K562 (cell line): ENCODE results near the gene SLC26A5. TPM values are rescaled to one million over a fixed set of nuclear protein-coding genes. Genes with fewer than 3 reads are reported as not detected.

ENCODE experiments used
- ARID1B ChIP-seq: fragments of 450-650 bp; IDR thresholded peaks from 2 replicates; pipeline ENCODE4 v1.6.1; 2016; ENCODE audit warnings: antibody characterized with exemption, mild to moderate bottlenecking, inconsistent platforms
- RB1 ChIP-seq: fragments of 450-650 bp; IDR thresholded peaks from 2 replicates; pipeline ENCODE4 v1.6.1; 2017; ENCODE audit warnings: low read depth, mild to moderate bottlenecking
- SOX6 ChIP-seq: fragments of 450-650 bp; IDR thresholded peaks from 2 replicates; pipeline ENCODE4 v1.6.1; 2014; ENCODE audit warnings: mild to moderate bottlenecking
- SRSF9 ChIP-seq: fragments of 200-400 bp; formaldehyde crosslinking; IDR thresholded peaks from 2 replicates; pipeline ENCODE4 v1.6.1; 2017; ENCODE audit warnings: low read depth, low read length, borderline replicate concordance
- ZNF239 ChIP-seq: fragments of 250-450 bp; sonication (Bioruptor Pico); IDR thresholded peaks from 2 replicates; pipeline ENCODE4 v1.4.0; 2020; ENCODE audit warnings: mild to moderate bottlenecking
- ZNF785 ChIP-seq: fragments of 250-450 bp; sonication (Bioruptor Pico); IDR thresholded peaks from 2 replicates; pipeline ENCODE4 v1.4.0; 2020; ENCODE audit warnings: mild to moderate bottlenecking
- polyA plus RNA-seq, 8 experiments: library from polyadenylated mRNA; depleted of rRNA in 4 of 8; stranded (reverse) in 5 of 8; unstranded in 3 of 8; fragments of >200 nt; fragmentation: Nextera tagmentation in 2 of 8; fragmentation: Illumina TruSeq in 1 of 8; extraction: Ambion mirVana in 2 of 8; extraction: Trizol in 1 of 8; gene quantifications; 2 replicates each; pipeline versions ENCODE4 v1.2.1 to v1.2.3, GENCODE V29; 2011 to 2014; ENCODE audit warnings: inconsistent platforms in 1 of 8, missing spikeins in 1 of 8
- total RNA-seq, 7 experiments: library from RNA; depleted of rRNA in 6 of 7; stranded (reverse); fragments of >200 nt in 6 of 7; fragmentation: Illumina TruSeq in 2 of 7; extraction: Trizol in 2 of 7; gene quantifications; 2 replicates each; pipeline versions ENCODE4 v1.2.1 to v1.2.3, GENCODE V29; 2011 to 2021; ENCODE audit warnings: low replicate concordance in 1 of 7
- TF ChIP-seq, protein P1 (sequence below), 2 experiments: fragments of 250-450 bp in 1 of 2; fragments of 450-650 bp in 1 of 2; sonication (Bioruptor Pico) in 1 of 2; IDR thresholded peaks; 2 replicates each; pipeline versions ENCODE4 v1.6.1 to v1.8.0; 2016 to 2021; ENCODE audit warnings: mild to moderate bottlenecking in 2 of 2, moderate library complexity in 2 of 2, missing compliant biosample characterization in 1 of 2, missing genetic modification characterization in 1 of 2
- TF ChIP-seq, protein P2 (sequence below): fragments of 250-450 bp; sonication (Bioruptor Pico); IDR thresholded peaks from 2 replicates; pipeline ENCODE4 v1.8.0; 2022; ENCODE audit warnings: inconsistent platforms, mild to moderate bottlenecking, moderate library complexity, borderline replicate concordance
- TF ChIP-seq, protein P3 (sequence below), 2 experiments: IDR thresholded peaks; 2 replicates each; pipeline ENCODE4 v1.6.1; 2012; ENCODE audit warnings: improper control_type of control experiment in 2 of 2, low read depth in 2 of 2, low read length in 2 of 2, borderline replicate concordance in 1 of 2
- TF ChIP-seq, protein P4 (sequence below): fragments of 450-650 bp; formaldehyde crosslinking; IDR thresholded peaks from 2 replicates; pipeline ENCODE4 v1.4.0; 2022; ENCODE audit warnings: mild to moderate bottlenecking, moderate library complexity
- TF ChIP-seq, protein P5 (sequence below): fragments of 250-450 bp; sonication (Bioruptor Pico); IDR thresholded peaks from 2 replicates; pipeline ENCODE4 v1.5.0; 2020; ENCODE audit warnings: mild to moderate bottlenecking

The SLC26A5 gene
- total and polyA plus RNA-seq, 9 of the 15 experiments (the other 6 are each of a cell fraction or from before 2014, with no cell fraction given) = not detected

DNA sequence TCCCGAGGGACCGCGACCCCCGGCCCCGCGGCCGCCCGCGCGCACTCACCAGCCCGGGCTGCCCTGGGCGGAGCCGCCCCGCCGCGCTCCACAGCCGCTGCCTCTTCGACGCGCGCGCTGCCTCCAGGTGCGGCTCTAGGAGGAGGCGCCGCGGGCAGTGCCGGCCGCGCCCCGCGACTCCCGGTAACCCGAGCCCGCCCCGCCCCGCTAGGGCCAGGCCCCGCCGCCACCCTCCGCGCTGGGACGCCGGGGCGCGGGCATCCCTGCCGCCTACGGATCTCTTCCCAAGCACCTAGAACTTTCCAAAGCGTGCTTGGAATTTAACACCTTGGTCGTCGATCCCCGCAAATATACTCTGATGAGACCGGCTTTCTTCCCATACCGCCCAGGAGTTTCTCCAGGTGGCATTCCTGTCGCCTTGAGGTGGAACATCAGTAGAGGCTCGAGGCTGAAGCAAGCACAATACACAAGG is at the start of gene SLC26A5 (continued):
- TF ChIP-seq, protein P1, sequence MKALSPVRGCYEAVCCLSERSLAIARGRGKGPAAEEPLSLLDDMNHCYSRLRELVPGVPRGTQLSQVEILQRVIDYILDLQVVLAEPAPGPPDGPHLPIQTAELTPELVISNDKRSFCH (CRISPR knock-in tag; IDR thresholded peaks at IDR 0.05) = no peak
- TF ChIP-seq, protein P1 (tag; IDR thresholded peaks at IDR 0.05) = no peak
- TF ChIP-seq SRSF9 = no peak
- no peak for TF ChIP-seq ZNF239 (CRISPR knock-in tag)
- no peak for TF ChIP-seq ARID1B
- TF ChIP-seq SOX6 = no peak
- TF ChIP-seq, protein P2, sequence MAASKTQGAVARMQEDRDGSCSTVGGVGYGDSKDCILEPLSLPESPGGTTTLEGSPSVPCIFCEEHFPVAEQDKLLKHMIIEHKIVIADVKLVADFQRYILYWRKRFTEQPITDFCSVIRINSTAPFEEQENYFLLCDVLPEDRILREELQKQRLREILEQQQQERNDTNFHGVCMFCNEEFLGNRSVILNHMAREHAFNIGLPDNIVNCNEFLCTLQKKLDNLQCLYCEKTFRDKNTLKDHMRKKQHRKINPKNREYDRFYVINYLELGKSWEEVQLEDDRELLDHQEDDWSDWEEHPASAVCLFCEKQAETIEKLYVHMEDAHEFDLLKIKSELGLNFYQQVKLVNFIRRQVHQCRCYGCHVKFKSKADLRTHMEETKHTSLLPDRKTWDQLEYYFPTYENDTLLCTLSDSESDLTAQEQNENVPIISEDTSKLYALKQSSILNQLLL (CRISPR knock-in tag) = no peak
- TF ChIP-seq, protein P3, sequence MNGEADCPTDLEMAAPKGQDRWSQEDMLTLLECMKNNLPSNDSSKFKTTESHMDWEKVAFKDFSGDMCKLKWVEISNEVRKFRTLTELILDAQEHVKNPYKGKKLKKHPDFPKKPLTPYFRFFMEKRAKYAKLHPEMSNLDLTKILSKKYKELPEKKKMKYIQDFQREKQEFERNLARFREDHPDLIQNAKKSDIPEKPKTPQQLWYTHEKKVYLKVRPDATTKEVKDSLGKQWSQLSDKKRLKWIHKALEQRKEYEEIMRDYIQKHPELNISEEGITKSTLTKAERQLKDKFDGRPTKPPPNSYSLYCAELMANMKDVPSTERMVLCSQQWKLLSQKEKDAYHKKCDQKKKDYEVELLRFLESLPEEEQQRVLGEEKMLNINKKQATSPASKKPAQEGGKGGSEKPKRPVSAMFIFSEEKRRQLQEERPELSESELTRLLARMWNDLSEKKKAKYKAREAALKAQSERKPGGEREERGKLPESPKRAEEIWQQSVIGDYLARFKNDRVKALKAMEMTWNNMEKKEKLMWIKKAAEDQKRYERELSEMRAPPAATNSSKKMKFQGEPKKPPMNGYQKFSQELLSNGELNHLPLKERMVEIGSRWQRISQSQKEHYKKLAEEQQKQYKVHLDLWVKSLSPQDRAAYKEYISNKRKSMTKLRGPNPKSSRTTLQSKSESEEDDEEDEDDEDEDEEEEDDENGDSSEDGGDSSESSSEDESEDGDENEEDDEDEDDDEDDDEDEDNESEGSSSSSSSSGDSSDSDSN (IDR thresholded peaks at IDR 0.05; ENCODE audit: borderline replicate concordance in 1 of 2, low read depth in 2 of 2, low read length in 2 of 2) = peak; percentile 52 to 67; a peak in 2 of 4 replicates
- peak; percentile 56; the same call in 1 of the 2 replicates for TF ChIP-seq RB1
- TF ChIP-seq, protein P4, sequence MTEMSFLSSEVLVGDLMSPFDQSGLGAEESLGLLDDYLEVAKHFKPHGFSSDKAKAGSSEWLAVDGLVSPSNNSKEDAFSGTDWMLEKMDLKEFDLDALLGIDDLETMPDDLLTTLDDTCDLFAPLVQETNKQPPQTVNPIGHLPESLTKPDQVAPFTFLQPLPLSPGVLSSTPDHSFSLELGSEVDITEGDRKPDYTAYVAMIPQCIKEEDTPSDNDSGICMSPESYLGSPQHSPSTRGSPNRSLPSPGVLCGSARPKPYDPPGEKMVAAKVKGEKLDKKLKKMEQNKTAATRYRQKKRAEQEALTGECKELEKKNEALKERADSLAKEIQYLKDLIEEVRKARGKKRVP (CRISPR knock-in tag) = no peak
- TF ChIP-seq, protein P5, sequence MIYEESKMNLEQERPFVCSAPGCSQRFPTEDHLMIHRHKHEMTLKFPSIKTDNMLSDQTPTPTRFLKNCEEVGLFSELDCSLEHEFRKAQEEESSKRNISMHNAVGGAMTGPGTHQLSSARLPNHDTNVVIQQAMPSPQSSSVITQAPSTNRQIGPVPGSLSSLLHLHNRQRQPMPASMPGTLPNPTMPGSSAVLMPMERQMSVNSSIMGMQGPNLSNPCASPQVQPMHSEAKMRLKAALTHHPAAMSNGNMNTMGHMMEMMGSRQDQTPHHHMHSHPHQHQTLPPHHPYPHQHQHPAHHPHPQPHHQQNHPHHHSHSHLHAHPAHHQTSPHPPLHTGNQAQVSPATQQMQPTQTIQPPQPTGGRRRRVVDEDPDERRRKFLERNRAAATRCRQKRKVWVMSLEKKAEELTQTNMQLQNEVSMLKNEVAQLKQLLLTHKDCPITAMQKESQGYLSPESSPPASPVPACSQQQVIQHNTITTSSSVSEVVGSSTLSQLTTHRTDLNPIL (CRISPR knock-in tag) = no peak
- TF ChIP-seq ZNF785 = no peak
